GM15510 (cell line): ENCODE data around the gene PI3.

Source experiments
- POLR2A ChIP-seq: IDR thresholded peaks from 3 replicates; pipeline ENCODE4 v1.6.1; 2011; ENCODE audit warnings: borderline replicate concordance; ENCODE audit not compliant: insufficient read length; ENCODE audit errors: extremely low read depth

The PI3 gene

GRCh38 chr20:45174434-45175364 lies at the start of gene PI3:
Gene PI3, plus strand, starts transcription at chr20:45174902. Its CDS starts 21 bp downstream, at chr20:45174923.
- no peak for TF ChIP-seq POLR2A

- no peak for TF ChIP-seq POLR2A
Observed at GRCh38 chr20:45128099-45128498, 46.6 kb upstream of the PI3 start.

GRCh38 chr20:45136911-45137310 lies 37.8 kb upstream of the PI3 start:
- TF ChIP-seq POLR2A, result no peak

DNA sequence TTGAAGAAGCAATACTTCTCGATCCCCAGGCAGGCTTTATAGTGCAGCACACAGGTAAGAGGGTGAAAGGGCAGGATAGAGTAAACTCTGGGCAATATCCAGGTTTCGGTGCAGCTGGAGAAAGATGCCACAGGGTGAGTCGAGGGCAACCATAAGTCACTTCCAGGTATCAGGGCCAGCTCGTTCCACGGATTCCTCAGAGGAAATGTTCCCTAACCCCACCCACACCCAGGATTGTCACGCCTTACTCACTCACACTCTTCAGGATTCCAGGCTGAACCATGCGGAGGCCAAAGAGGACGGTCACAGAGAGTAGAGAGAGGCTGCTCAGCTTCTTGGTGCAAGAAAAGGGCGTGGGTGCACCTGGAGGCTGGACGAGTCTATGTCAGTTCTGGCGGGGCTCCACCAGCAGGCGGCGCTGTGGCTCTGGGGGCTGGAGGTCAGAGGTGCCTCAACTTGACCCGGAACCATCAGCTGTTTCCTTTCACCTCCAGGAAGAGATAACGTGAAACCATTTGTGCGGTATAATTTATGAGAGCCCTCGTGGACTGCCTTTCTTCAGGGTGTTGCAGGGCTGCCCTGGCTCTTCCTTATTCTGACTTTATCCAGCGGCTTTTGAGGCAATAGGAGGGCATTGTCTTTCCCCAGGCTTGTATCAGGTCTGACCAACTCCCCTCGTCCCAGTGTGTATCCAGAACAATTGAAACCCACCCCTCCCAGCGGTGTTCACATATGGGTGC lies 36.0 kb upstream of the PI3 start:
- TF ChIP-seq POLR2A, result no peak

DNA sequence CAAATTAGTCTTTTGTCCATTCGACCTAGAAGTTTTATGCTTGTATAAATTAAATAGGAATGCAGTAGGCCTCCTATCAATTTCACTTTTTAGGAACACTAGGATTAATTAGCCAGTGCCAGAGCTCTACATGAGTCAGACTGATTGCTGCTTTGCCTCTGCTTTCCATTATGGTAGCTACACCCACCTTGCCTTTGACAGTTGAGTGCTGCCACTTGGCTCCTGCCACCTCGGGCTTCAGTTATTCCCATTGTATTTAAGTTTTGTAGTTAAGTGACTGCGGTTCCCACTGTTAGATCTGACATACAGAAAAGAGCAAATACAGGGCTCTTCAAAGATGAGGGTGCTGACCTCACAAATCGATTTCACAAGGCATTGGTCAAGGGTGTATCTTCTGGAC lies 33.9 kb upstream of the PI3 start:
- no peak for TF ChIP-seq POLR2A

- TF ChIP-seq POLR2A, result no peak
Observed at GRCh38 chr20:45149062-45149461, 25.6 kb upstream of the PI3 start.

DNA sequence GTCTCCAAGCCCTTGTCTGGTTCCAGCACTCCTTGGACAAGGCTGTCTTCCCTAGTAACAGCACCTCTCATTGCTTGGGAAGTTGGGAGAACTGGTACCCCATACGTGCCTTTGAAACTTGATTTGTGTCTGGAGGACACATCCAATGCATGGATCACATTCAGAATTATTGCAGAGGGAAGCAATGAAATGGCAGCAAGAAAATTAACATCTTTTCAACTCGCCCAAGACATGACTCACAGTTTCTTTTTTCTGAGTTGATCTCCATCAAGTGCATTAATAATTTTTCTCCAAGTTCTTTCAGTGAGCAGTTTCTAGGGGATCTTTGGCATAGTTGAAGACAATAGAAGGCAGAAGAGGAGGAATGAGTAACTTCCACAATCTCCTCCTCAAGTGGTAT lies 22.3 kb upstream of the PI3 start:
- no peak for TF ChIP-seq POLR2A

DNA sequence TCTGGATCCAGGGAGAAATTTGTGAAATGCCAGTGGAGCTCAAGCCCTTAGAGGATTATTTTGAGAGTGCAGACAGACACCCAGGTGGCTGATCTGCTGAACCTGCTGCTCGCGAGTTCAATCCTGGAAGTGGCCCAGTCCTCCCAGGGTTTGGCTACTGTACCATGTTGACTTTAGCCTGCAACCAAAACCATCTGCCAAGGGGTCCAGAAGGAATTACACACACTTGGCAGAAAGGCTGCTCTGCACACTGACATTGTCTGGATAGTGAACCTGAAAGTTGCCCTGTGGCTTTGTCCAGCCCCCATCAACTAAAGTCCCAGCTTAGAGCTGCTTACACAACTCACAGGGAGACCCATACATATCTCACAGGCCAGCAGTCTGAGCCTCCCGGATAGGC lies 21.6 kb upstream of the PI3 start:
- TF ChIP-seq POLR2A, result no peak

GRCh38 chr20:45153752-45154151 lies 20.9 kb upstream of the PI3 start:
- TF ChIP-seq POLR2A, result no peak

- no peak for TF ChIP-seq POLR2A
Observed at GRCh38 chr20:45154183-45154582, 20.5 kb upstream of the PI3 start.

- TF ChIP-seq POLR2A, result no peak
Observed at GRCh38 chr20:45156713-45157112, 18.0 kb upstream of the PI3 start.

DNA sequence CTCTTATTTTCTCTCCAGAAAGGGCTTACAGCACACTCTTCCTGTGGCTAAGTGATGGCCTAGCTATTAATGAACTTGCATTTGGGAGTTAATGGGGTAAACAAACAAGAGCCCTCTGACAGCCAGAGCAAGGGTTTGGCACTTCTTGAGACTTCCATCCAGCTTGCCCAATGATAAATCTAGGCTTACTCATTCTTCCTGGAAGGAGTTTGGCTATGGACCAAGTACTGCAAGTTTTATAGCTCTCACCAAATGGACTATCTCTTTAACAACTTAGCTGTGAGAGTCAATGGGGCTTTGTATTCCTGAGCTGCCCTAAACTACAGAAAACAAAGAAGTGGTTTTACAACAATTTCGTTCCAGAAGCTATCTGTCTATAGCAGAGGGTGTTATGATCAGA lies 16.7 kb upstream of the PI3 start:
- no peak for TF ChIP-seq POLR2A

GRCh38 chr20:45163083-45163803 lies 11.5 kb upstream of the PI3 start:
- no peak for TF ChIP-seq POLR2A

DNA sequence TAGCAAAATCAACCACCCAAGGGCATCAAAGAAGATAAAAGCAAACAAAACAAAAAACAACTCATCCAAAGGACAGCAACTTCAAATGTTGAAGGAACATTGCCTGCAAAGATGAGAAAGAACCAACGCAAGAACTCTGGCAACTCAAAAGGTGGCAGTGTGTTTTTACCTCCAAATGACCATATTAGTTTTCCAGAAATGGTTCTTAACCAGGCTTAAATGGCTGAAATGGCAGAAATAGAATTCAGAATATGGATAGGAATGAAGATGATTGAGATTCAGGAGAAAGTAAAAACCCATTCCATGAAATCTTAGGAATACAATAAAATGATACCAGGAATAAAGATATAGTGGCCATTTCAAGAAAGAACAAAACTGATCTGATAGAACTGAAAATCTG lies 9.8 kb upstream of the PI3 start:
- no peak for TF ChIP-seq POLR2A

- no peak for TF ChIP-seq POLR2A
Observed at GRCh38 chr20:45173522-45173921, 1.2 kb upstream of the PI3 start.

GRCh38 chr20:45176526-45177267 lies 2.0 kb downstream of the PI3 start:
- no peak for TF ChIP-seq POLR2A

DNA sequence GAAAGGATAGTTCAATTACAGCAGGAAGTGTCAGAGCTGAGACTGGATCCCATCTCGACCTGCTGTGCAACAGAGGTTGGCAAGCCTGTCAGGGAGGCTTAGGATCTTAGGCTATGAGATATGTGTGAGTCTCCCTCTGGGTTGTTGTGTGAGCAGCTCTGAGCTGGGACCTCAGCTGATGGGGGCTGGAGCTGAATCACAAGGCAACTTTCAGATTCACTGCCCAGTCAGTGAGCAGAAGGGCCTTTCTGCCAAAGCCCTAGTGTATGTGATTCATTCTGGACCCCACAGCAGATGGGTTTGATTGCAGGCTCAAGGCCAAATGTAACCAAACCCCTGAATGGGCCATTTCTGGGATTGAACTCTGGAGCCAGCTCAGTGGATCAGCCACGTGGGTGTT lies 4.5 kb downstream of the PI3 start:
- TF ChIP-seq POLR2A, result no peak
